GM12873 (cell line): ENCODE results near the gene PSMD9.

ENCODE experiments used
- CTCF ChIP-seq: IDR thresholded peaks from 2 replicates; pipeline ENCODE4 v1.5.1; 2012; ENCODE audit warnings: low read depth, mild to moderate bottlenecking, moderate library complexity, low read length, control low read depth; ENCODE audit not compliant: insufficient read depth; ENCODE audit errors: missing control alignments

Gene PSMD9

GRCh38 chr12:121955258-121956237, 67.0 kb downstream of the PSMD9 start:
- peak; percentile 61 for TF ChIP-seq CTCF

GRCh38 chr12:121957861-121958515, 69.4 kb downstream of the PSMD9 start:
- TF ChIP-seq CTCF = no peak

GRCh38 chr12:121958541-121959240, 70.1 kb downstream of the PSMD9 start:
- no peak for TF ChIP-seq CTCF

- no peak for TF ChIP-seq CTCF
These were observed 72.0 kb downstream of the PSMD9 start for GRCh38 chr12:121960541-121960940.

- no peak for TF ChIP-seq CTCF
These were observed 72.7 kb downstream of the PSMD9 start for GRCh38 chr12:121961195-121961879.

GRCh38 chr12:121963341-121964018, 74.9 kb downstream of the PSMD9 start:
- no peak for TF ChIP-seq CTCF
